MV-4-11 (cell line): ENCODE data around the gene ELN.

Source experiments
- DNase-seq: peaks from one replicate; lab custom pipeline; 2025; lab: John Stamatoyannopoulos, UW

Gene ELN

DNA sequence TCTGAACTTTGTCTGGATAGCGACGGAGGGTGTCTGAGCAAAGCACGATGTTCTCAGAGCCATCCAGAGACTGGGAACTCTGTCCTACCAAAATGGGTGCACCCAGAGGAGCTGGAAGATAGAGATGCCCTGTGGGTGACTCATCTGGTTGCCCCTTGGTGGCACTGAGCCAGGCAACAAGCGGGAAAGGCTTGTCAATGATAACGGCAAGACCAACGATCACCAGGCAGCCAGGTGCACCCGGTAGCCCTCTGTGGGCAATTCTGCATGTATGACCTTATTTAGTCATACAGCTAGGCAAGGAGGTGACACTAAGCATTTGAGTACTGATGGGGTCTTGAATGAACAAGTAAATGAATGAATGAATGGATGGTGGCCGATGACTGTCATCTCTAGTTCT, 2.8 kb upstream of the ELN start:
- no peak for DNase-seq

DNA sequence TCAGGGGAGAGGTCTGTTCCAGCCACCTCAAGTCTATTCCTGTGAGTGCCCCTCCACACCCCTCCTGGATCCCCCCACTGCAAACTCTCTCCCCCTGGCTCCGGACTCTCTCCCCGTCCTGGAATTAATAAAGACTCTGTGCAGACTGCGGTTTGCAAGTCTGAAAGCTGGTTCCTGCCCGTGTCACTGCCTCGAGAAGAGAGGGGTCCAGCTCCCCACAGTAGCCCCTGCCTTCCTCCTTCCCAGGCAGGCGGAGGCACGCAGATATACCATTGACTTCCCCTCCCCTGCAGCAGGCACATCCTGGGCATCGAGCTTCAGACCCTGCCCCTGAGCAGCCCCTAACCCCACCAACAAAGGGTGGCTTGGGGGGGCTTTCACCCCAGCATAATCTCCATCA, 2.2 kb upstream of the ELN start:
- no peak for DNase-seq

DNA sequence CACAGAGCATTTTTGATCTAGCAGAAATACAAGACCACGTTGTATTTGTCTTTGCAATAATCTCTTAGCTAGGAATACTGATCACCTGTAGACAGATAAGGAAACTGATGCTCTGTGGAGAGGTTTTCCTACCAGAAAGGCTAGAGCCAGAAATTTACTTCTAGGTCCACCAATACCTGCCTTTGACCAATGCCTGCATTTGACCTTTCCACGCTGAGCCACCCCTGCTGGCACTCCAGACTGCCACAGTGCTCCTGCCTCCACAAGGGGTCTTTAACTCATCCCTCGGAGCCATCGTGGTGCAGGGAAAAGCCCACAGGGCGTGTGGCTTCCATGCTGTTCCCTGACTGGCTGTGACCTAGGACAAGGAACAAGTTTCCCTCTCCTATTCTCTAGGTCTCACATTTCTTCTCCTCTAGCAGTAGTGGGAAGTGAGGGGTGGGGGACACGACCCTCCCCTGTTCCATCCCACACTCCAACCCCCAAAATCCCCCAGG, 1.5 kb upstream of the ELN start:
- DNase-seq, result no peak

DNA sequence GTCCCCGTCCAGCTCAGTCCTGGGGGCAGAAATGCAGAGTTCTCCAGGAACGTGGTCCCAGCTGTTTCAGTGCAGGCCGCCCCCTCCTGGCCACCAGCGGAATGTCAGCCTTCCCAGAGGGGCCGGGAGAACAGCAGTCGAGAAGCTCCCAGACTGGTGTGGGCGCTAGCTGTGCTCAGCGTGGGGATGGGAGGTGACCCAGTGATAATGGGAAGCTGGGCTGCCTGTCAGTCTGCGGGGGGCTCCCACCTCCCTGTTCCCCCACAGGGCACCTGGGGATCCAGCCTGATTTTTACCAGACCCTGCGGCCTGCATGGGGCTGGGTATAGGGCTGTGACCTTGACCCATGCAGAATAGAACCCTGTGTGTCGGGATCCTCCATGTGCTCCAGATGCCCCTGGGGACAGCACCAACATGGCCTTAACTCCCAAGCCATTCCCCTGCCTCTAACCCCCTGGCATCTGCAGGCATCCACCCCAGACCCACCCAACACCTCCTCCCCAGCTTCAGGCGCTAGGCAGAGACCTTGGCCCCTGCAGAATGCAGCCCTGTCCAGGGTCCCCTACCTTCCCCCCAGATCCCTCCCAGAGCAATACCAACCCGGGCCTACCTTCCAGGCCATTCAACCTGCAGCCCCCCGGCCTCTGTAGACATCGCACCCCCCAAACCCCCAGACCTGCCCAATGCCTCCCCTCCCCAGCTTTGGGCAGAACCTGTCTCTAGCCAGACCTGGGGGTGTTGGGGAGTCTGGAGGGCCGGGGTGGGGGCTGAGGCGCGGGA, 880 bp upstream of the ELN start:
- peak; percentile 40 for DNase-seq

DNA sequence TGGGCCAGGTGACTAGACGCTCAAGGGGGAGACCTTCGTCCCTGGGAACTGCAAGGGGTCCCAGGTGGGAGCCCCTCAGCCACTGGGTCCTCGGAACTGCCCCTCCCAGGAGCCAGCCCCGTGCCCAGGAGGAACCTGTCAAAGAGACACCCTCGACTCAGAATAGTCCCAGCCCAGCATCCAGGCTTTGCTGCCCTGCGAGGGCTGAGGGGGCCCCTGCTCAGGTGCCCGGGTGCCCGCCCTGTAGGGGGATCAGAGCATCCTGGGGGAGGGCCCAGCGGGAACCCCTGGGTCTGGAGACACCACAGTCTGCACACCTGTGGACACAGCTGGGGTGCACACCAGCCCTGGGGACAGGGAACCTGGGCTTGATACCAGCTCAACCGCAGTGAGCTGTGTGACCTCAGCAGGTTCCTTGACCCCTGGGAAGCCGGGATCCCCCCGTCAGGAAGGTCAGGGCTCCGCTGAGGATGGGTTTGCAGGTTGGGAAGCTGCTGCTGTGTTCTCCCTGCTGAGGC, 407 bp downstream of the ELN start:
- DNase-seq, result no peak

DNA sequence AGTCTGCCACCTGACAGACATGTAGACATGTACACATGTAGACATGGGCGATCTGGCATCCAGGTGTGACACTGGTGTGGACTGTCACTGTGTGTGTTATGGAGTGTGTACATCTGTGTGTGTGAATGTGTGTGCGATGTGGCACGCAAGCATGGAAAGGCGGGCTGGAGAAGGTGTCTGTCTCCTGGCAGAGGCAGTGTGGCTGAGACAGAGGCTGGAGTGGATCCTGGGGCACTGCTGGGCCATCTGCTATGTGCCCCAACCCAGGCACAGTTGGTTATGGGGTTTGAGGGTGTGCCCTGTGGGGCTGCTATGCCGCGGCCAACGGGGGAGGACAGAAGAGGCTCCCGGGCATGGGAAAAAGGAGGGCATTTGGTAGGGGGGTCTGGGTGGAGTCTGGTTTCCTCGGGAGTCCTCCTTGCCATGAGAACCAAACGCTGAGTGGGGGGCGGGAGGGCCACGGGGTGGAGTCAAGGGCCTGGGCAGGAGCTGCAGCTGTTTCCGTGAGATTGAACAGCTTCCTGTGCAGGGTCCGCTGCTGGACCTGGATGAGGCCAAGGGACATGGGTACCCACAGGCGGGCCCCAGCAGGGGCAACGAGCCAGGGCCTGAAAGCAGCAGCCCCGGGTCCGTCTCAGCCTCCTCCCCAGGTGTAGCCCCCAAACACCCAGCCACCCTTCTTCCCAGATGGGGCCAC, 1.3 kb downstream of the ELN start:
- DNase-seq, result no peak

DNA sequence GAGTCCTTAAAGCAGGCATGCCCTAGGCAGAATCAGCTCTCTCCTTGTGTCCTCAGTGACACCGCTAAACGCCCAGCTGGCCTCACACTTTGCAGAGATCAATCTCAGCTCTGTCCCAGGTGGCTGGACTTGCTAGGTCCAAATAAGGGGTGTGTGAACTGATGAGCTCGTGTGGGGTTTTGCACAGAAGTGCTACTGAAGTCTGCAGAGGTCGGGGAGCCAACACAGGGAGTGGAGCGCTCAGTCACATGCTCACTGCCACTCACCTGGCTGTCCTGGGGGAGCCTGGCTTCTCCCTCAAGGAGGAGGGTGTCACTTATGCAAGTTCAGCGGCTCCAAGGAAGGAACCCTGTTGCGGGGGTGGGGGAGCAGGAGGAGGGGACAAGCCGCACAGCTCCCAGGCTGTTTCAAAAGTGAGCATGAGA, 2.0 kb downstream of the ELN start:
- no peak for DNase-seq

DNA sequence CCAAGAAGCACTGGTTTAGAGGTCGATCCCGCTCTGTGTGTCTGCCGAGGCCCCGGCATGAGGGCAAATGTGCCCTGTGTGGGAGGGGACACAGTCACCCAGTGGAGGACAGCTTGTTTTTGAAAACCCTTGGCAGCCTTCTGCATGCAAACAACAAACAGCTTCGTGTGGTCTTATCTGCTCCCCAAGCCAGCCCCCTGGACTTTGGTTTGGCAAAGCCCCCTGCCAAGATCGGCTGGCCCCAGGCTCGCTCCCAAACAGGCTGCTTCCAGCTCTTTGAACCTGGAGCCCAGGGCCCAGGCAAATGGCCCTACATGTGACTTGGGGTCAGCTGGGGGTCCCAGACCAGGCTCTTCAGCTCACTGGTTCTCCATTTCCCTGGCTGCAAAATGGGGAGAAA, 2.9 kb downstream of the ELN start:
- no peak for DNase-seq

DNA sequence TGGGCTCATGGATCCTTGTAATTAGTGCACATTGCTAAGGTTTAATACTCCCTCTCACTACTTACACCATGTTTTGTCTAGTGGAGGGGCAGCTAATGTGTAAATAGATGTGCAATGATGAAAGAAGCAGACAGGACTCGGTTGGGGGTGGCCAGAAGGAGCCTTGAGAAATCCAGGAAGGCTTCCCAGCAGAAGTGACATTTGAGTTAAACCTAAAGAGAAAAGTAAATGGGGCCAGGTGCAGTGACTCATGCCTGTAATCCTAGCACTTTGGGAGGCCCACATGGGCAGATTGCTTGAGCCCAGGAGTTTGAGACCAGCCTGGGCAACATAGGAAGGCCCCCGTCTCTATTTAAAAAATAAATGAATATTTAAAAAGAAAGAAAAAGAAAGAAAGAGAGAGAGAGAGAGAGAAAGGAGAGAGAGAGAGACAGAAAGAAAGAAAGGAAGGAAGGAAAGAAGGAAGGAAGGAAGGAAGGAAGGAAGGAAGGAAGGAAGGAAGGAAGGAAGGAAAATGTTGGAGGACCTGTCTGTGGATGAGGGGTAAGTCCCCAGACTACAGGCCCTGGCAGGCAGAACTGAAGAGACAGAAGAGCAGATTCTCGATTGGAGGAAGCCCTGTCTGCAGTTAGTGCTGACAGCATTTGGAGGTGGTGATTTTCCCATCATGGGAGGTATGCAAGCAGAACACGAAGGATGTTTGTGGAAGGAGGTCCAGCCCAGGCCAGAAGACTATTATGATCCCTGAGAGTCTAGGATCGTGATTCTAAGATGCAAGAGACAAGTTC, 3.6 kb downstream of the ELN start:
- DNase-seq, result no peak

DNA sequence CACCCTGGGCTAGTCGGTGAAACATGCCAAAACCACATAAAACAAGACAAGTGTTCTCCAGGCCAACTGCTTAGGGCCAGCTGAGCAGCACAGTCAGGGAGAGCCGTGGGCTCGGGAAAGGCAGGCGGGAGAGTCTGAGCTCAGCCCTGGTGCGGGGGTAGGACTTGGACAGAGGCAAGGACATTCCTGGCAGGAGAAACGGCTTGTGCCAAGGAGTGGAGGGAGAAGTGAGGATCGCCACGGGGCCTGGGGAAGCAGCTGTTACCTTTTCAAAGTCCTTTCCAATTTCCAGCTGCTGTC, 4.2 kb downstream of the ELN start:
- no peak for DNase-seq

DNA sequence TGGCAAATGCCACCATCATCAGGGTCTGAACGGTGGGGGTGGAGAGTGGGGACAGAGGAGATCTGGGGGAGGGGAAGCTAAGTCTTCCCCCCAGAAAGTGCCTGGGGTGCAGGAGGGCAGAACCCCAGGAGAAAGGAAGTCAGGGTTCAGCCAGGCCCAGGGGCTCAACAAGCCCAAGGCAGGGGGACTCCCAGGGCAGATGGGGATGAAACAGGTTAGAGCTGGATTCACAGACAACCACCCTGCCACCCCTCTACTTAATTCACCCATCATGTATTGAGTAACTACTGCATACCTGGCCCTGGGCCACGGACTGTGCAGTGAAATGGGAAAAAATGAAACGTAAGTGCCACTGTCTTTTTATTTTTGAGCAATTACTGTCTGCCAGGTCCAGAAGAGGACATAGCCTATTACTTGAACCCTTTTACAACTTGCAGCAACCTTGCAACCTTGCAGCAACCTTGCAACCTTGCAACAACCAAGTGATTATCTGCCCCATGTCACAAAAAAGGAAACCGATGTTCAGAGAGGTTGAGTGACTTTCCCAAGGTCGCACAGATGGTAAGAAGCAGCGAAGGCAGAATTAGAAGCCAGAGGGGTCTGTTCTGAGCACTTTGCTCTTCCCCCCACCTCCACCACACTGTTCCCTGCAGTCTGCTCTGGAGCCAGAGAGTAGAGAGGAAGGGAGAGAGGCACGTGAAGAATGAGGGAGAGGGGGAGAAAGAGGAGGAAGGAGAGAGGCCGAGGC, 4.8 kb downstream of the ELN start:
- DNase-seq, result no peak

DNA sequence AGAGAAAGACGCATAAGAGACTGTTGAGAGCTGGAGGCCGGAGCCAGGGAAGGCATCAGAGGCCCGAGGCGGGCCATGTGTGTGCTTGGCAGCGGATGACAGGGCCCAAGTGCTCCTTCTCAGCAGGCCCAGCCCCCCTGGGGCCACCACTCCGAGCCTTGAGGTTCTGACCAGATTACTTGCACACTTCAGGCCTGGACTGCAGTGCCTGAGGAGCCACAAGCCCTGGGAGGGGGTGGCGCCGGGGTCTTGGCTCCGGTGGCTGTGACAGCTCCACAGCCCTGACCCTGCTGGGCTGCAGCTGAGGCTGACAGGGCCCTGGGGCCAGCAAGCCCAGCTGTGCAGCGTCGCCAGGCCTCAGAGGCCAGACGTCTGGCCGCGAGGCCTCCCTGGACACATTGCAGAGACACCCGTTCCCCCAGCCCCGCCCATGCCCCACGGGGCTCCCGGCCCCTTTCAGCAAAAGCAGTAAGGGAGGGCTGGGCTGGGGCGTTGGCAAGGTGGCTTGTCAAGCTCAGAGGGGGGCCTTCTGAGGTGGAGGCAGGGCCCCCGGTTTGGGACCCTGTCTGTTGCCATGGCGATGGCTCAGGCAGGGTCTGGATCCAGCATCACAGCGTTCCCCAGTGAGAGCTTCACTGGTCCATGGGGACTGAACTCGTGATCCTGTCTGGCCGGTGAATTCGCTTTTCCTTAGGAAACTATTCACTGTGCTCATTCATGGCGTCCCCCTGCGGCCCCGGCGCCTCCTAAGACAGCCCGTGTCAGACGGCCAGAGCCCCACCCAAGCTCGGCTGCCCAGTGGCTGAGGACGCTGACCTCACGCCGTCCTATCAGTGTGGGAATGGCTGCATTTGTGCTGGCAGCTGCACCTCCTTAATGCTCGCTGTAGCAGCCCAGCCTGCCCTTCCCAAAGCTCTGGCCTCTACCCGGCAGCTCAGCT, 5.7 kb downstream of the ELN start:
- no peak for DNase-seq

DNA sequence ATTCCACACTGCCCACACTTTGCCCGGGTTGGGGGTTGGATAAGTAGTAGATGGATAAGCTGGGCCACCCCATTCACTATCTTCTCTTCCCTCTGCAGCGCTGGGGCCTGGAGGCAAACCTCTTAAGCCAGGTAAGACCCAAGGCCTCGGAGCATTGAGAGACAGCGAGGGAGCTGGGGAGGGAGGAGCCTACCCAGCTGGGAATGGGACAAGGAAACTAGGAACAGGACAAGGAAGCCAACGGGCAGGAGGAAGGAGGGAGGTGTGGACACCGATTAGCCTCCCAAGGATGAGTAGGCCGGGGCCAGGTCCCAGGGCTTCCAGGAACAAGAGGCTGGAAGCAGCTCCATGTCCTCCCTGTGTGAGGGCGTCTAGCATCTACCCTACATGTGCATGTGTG, 9.6 kb downstream of the ELN start:
- no peak for DNase-seq

DNA sequence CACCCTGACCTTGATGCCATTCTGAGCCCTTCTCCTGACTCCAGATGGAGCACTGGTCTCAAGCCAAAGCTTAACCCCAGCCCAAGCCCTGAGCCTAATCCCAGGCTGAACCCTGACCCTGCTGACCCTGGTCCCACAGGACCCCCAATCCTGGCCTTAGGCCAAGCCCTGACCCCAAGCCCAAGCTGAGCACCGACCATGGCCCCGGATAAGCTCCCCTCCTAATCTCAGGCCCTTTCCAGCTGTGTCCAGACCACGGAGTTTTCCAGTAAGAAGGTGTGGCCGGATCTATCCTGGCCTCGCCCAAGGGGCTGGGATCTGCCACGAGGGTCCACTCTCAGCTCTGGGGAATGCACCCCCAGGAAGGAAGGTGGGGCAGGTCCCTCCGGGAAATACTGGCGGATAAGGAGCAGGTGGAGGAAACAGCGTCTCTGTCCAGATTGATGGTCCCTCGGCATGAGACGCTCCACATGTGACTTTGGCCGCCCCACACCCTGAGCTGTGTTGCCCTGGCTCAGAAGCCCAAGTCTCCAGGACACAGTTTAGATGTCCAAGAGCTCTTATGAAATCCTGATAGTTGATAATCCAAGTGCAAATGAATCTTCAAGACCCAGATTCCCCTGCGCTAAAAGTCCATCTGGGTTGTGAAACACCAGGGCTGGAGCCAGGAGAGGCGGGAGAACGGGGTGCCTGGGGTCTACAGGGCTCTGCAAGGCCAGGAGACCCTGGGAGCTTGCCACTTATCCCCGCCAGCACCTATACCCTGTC, 10.4 kb downstream of the ELN start:
- DNase-seq, result no peak

DNA sequence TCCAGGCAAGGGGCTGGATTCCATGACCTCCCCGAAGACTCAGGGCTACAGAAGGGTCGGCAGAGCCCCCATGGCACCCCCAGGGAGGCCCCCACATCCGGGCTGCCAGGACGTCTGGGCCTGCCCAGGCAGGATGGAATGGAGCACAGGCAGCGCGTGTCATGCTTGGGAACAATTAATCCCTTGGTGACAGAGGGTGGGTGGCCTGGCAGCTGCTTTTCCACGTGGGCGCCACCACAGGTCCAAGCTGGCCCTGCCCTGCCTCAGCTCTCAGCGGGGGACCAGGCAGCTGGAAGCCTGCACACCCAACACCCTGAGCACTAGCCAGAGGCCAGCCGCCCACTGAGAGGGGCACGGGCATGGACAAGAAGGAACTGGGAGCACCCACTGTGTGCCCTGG, 11.4 kb downstream of the ELN start:
- DNase-seq, result no peak

DNA sequence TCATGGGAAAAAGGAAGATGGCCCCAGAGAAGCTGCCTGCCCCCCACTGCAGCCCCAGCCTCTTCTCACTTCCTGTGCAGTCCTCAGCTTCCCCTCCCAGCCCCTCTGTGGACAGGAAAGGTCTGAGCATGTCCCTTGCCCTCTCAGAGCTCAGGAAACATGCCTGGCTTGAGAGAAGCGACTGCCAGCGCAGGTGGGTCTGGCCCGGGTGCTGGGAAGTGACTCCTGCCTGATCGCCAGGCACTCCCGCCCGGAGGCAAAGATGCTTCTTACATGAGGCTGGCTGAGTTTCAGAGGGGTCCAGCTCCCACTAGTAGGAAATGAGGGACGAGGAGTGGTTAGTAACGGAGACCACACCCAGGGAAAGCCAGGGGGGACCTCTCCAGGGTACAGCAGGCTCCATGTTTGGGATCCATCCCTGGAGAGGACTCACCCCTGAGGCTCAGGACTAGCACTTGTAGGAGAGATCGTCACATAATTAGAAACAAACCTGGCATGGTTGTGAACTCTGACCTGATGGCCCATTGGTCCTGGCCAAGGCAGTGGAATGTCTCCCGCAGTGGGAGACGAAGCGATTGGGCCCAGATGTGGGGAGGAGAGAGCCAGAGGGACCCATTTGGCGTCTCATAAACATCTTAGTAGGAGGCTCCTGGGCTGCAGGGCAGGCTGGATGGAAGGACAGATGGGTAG, 12.3 kb downstream of the ELN start:
- no peak for DNase-seq

DNA sequence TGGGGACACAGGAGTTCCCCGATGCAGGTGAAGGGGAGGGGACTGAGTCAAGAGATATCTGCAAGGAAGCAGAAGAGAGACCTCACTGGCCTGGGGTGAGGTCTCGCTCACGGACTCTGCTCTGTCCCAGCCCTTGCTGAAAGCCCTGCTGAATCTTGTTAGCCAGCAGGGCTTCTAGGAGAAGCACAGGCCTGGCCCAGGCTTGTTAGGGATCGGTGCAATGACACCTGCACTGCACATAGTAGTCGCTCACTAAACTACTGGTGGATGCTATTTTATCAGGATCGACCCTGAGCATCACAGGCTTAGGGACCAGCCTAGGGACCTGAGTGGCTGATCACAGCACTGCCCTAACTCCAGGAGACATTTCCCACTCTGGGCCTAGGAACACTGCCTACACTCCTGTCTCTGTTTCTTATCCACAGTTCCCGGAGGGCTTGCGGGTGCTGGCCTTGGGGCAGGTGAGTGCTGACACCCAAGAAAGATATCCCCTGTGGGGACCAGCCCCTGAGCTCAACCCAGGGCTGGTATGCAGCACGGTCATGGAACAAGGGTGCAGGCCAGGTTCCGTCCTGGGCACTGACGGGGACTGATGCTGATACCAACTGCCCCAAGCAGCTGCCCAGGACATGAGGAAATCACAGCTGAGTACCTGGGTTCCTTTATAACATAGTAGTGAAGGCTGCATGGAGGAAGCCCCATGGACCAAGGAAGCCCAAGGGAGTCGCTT, 13.0 kb downstream of the ELN start:
- DNase-seq, result no peak

DNA sequence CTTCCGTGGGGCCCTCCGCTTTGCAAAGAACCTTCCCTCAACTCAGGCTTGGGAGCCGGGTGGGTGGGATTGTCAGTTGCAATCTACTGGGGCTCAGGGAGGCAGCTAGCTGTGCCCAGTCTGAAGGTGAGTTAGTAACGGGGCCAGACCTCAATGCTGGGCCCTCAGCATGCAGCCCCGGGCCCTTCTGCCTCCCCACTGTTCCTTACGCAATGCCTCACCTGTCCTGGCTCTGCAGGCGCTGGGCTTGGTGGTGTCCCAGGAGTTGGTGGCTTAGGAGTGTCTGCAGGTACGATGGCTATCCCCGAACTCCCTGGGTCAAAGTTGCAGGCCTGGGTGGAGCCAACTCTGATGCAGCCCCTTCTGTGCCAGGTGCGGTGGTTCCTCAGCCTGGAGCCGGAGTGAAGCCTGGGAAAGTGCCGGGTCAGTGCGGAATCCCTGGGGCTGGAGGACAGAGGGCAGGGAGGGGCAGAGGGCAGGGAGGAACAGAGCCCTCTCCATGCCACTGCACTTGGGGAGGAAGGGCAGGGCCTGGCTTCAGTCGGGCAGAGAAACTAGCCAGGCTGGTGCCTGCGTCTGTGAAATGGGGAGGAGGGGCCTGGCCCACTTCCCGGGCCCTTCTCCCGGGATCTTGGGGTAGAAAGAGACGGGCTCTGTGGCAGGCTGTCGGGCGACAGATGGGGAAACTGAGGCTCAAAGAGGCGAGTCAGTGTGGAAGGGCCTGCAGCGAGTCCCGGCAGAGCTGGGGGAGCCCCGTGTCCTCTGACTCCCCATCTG, 15.0 kb downstream of the ELN start:
- no peak for DNase-seq
